ENCODE measurements around the gene KRTAP5-11. TPM values are rescaled to one million over a fixed set of nuclear protein-coding genes. Genes with fewer than 3 reads are reported as not detected.

The KRTAP5-11 gene
- total and polyA plus RNA-seq, 2 of the 4 experiments (the other 2 are of a cell fraction) = not detected

DNA sequence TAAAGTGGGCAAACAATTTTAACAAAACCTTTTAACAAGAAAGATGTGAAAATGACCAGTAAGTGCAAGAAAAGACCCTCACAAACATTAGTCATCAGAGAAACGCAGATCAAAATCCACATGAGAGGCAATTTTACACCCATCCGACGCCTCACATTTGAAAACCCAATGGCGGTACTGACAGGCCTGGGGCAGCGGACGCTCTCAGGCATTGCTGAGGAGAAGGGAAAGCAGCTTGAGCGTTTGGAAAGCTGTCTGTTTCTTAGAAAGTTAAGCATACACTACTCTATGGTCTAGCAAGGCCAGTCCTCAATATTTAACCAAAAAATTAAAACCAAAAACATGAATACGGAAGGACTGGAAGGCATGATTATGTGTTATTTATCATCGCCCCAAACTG, 46.9 kb downstream of the KRTAP5-11 start:
- no peak overlapping the region for H3K56ac ChIP-seq (ENCODE audit: extremely low read depth, insufficient read depth, low read length)
- ATAC-seq (ENCODE audit: low read depth) (no peak), DNase-seq (no peak)
- dilution Hi-C loops (cut with HindIII; ENCODE audit: low sequenced_read_pairs, unreplicated experiment) (no loop called here), intact Hi-C loops (cut with micrococcal nuclease) (no loop called here), in situ Hi-C loops (cut with MboI; ENCODE audit: low sequenced_read_pairs) (no loop called here)
- TF ChIP-seq SMC3 (IDR thresholded peaks at IDR 0.05; ENCODE audit: low read depth, low read length) (no peak), CHD1 (IDR thresholded peaks at IDR 0.05; ENCODE audit: low read depth, low read length) (no peak), RFX5 (IDR thresholded peaks at IDR 0.05; ENCODE audit: low read depth, low read length) (no peak), POLR2A (IDR thresholded peaks at IDR 0.05; ENCODE audit: low read depth, low read length) (no peak), NFE2L2 (IDR thresholded peaks at IDR 0.05; ENCODE audit: low read depth, low read length) (no peak), RAD21 (IDR thresholded peaks at IDR 0.05; ENCODE audit: low read length) (no peak), MXI1 (IDR thresholded peaks at IDR 0.05; ENCODE audit: borderline replicate concordance, low read depth, low read length) (no peak), MAZ (IDR thresholded peaks at IDR 0.05; ENCODE audit: borderline replicate concordance, low read depth, low read length) (no peak), CEBPB (IDR thresholded peaks at IDR 0.05; ENCODE audit: low read depth, low read length) (no peak)
- TF ChIP-seq, protein P1, sequence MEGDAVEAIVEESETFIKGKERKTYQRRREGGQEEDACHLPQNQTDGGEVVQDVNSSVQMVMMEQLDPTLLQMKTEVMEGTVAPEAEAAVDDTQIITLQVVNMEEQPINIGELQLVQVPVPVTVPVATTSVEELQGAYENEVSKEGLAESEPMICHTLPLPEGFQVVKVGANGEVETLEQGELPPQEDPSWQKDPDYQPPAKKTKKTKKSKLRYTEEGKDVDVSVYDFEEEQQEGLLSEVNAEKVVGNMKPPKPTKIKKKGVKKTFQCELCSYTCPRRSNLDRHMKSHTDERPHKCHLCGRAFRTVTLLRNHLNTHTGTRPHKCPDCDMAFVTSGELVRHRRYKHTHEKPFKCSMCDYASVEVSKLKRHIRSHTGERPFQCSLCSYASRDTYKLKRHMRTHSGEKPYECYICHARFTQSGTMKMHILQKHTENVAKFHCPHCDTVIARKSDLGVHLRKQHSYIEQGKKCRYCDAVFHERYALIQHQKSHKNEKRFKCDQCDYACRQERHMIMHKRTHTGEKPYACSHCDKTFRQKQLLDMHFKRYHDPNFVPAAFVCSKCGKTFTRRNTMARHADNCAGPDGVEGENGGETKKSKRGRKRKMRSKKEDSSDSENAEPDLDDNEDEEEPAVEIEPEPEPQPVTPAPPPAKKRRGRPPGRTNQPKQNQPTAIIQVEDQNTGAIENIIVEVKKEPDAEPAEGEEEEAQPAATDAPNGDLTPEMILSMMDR (conservative IDR thresholded peaks at IDR 0.05; ENCODE audit: low read depth, low read length) = no peak
- TF ChIP-seq, protein P2, sequence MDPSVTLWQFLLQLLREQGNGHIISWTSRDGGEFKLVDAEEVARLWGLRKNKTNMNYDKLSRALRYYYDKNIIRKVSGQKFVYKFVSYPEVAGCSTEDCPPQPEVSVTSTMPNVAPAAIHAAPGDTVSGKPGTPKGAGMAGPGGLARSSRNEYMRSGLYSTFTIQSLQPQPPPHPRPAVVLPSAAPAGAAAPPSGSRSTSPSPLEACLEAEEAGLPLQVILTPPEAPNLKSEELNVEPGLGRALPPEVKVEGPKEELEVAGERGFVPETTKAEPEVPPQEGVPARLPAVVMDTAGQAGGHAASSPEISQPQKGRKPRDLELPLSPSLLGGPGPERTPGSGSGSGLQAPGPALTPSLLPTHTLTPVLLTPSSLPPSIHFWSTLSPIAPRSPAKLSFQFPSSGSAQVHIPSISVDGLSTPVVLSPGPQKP (IDR thresholded peaks at IDR 0.05; ENCODE audit: borderline replicate concordance, low read depth, low read length) = no peak
- TF ChIP-seq, protein P3, sequence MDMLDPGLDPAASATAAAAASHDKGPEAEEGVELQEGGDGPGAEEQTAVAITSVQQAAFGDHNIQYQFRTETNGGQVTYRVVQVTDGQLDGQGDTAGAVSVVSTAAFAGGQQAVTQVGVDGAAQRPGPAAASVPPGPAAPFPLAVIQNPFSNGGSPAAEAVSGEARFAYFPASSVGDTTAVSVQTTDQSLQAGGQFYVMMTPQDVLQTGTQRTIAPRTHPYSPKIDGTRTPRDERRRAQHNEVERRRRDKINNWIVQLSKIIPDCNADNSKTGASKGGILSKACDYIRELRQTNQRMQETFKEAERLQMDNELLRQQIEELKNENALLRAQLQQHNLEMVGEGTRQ (IDR thresholded peaks at IDR 0.05; ENCODE audit: low read depth, low read length) = no peak
- no peak overlapping the region for H4K91ac ChIP-seq (ENCODE audit: insufficient read depth, low read depth, low read length)
- H3K4me1 ChIP-seq (ENCODE audit: control insufficient read depth, insufficient read depth, low read length) = no peaks in the 10 kb centered on the region
- H4K20me1 ChIP-seq (ENCODE audit: insufficient read depth, low read length) = no peaks in the 10 kb centered on the region
- no peak overlapping the region for H3K4me3 ChIP-seq (ENCODE audit: insufficient read depth, low read depth, low read length)
- no peak overlapping the region for H2AK9ac ChIP-seq (replicated peaks; ENCODE audit: low read depth, low read length, poor library complexity)
- no peak overlapping the region for H3K23ac ChIP-seq (ENCODE audit: low read depth, low read length)
- H3K36me3 ChIP-seq (ENCODE audit: control insufficient read depth, insufficient read depth, low read length) = no peaks in the 10 kb centered on the region
- H4K8ac ChIP-seq (ENCODE audit: low read depth in 2 of 2, low read length in 2 of 2) = no peak overlapping the region
- H3K9me3 ChIP-seq (ENCODE audit: control insufficient read depth, insufficient read depth, low read length) = no peaks in the 10 kb centered on the region
- no peak overlapping the region for H2BK120ac ChIP-seq (ENCODE audit: low read depth, low read length)
- no peak overlapping the region for H3K4me2 ChIP-seq (ENCODE audit: low read depth, low read length)
- no peak overlapping the region for H3K27ac ChIP-seq (ENCODE audit: insufficient read depth, low read length)
- no peak overlapping the region for H3K14ac ChIP-seq (replicated peaks; ENCODE audit: low read depth, low read length)
- 86% methylated on average over 1 of the region's 9 CpGs; no CpG with 5 or more reads in 1 of the 2 experiments for WGBS, 2 experiments (ENCODE audit: extremely low coverage in 2 of 2, insufficient read length in 1 of 2)
- no peak overlapping the region for H2BK5ac ChIP-seq (ENCODE audit: low read depth, low read length, poor library complexity, severe bottlenecking)
- no peak overlapping the region for H2BK15ac ChIP-seq (ENCODE audit: low read depth, low read length)
- no peaks in the 10 kb centered on the region for H3K79me1 ChIP-seq (ENCODE audit: low read depth in 1 of 2, low read length in 2 of 2)
- ChIA-PET POLR2A (ENCODE audit: unreplicated experiment) (no interaction called here), CTCF (no interaction called here)
- H4K5ac ChIP-seq (ENCODE audit: low read depth, low read length) = no peak overlapping the region
- no peak overlapping the region for H3K18ac ChIP-seq (ENCODE audit: low read depth, low read length)
- no peak overlapping the region for H2AK5ac ChIP-seq (ENCODE audit: low read depth, low read length)
- peaks cover 10% of the 10 kb centered on the region for H3K27me3 ChIP-seq (ENCODE audit: control insufficient read depth, insufficient read depth, low read length)
- no peak overlapping the region for H3K9ac ChIP-seq (ENCODE audit: low read depth, low read length)
- no peak overlapping the region for H2BK20ac ChIP-seq (ENCODE audit: low read depth, low read length)
- H3K4ac ChIP-seq (ENCODE audit: low read depth, low read length) = no peak overlapping the region
- BruUV-seq (replicated peaks) = no TSS peak
- no peaks in the 10 kb centered on the region for H3K9me1 ChIP-seq (ENCODE audit: insufficient read depth, low read length)
- H2AFZ ChIP-seq (replicated peaks; ENCODE audit: low read length, poor library complexity) = no peak overlapping the region

Data from IMR-90 (cell line).